Frontal cortex (tissue), 1 donor: ENCODE measurements around the gene ALS2CL. TPM values are rescaled to one million over a fixed set of nuclear protein-coding genes. Genes with fewer than 3 reads are reported as not detected.

Source experiments
- small RNA-seq: library from RNA; depleted of rRNA; stranded (forward); fragments of <200 nt; gene quantifications from one replicate; pipeline ENCODE3, GENCODE V24; 2014
- total RNA-seq: library from RNA; depleted of rRNA; stranded (reverse); fragments of >200 nt; gene quantifications from one replicate; pipeline ENCODE4 v1.2.3, GENCODE V29; 2014

Gene ALS2CL
- total RNA-seq, 1 donor from 2014 or later = 1.2 TPM

Small RNA genes lying within 50 kb of the gene (small RNA-seq; reads per million reads assigned to genes)
- not detected for gene RF00591

Other genes starting within 250 kb of the ALS2CL start
- 0.41 TPM for gene LTF, start 228.8 kb downstream of the ALS2CL start, total RNA-seq
- not detected for gene RTP3, start 195.7 kb downstream of the ALS2CL start, total RNA-seq
- 2.4 TPM for gene LRRC2, start 127.4 kb downstream of the ALS2CL start, total RNA-seq
- gene FAM240A, start 81.2 kb downstream of the ALS2CL start, total RNA-seq = not detected
- 1.2 TPM for gene TMIE, start 7.7 kb upstream of the ALS2CL start, total RNA-seq
- gene PRSS50, start 24.2 kb upstream of the ALS2CL start, total RNA-seq = not detected
- gene MYL3, start 169.8 kb upstream of the ALS2CL start, total RNA-seq = not detected
- 2.0 TPM for gene PTH1R, start 184.0 kb upstream of the ALS2CL start, total RNA-seq